Measurements from ENCODE around the gene NR5A2. TPM values are rescaled to one million over a fixed set of nuclear protein-coding genes. Genes with fewer than 3 reads are reported as not detected.
"Not testable (repeated sequence)": the region's sequence is repeated elsewhere in the genome, so short reads cannot be mapped to it uniquely, and the experiment has no call there.

Gene NR5A2
- total RNA-seq, 2 donors from 2014 or later, result 45.5 to 65.9 TPM

DNA sequence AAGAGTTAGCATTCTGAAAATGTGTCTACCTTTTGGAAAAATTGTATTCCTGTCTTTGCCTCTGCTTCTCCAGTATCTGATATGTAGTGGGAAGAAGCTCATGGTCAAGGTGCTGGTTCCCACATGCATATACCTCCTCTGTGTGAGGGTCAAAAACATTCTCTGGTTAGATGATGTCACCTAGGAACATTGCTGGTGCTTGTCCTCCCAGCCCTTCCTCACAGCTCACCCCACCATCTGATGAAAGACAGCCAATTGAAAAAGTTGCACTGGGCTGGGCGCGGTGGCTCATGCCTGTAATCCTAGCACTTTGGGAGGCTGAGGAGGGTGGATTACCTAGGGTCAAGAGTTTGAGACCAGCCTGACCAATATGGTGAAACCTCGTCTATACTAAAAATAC lies 154.4 kb downstream of the NR5A2 start:
- Histone ChIP-seq H3K9ac (ENCODE audit: low read depth in 2 of 2, low read length in 2 of 2) (no peak overlapping the region), H3K4me3 (no peak overlapping the region), H3K4me1 (no peaks in the 10 kb centered on the region), H3K9me3 (no peaks in the 10 kb centered on the region), H3K27me3 (no peaks in the 10 kb centered on the region), H3K36me3 (no peaks in the 10 kb centered on the region), H3K27ac (no peak overlapping the region)
- intact Hi-C loops (cut with DNase I), result no loop called here
- DNase-seq, result no peak
- TF ChIP-seq, protein P1, sequence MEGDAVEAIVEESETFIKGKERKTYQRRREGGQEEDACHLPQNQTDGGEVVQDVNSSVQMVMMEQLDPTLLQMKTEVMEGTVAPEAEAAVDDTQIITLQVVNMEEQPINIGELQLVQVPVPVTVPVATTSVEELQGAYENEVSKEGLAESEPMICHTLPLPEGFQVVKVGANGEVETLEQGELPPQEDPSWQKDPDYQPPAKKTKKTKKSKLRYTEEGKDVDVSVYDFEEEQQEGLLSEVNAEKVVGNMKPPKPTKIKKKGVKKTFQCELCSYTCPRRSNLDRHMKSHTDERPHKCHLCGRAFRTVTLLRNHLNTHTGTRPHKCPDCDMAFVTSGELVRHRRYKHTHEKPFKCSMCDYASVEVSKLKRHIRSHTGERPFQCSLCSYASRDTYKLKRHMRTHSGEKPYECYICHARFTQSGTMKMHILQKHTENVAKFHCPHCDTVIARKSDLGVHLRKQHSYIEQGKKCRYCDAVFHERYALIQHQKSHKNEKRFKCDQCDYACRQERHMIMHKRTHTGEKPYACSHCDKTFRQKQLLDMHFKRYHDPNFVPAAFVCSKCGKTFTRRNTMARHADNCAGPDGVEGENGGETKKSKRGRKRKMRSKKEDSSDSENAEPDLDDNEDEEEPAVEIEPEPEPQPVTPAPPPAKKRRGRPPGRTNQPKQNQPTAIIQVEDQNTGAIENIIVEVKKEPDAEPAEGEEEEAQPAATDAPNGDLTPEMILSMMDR (IDR thresholded peaks at IDR 0.05), result no peak

DNA sequence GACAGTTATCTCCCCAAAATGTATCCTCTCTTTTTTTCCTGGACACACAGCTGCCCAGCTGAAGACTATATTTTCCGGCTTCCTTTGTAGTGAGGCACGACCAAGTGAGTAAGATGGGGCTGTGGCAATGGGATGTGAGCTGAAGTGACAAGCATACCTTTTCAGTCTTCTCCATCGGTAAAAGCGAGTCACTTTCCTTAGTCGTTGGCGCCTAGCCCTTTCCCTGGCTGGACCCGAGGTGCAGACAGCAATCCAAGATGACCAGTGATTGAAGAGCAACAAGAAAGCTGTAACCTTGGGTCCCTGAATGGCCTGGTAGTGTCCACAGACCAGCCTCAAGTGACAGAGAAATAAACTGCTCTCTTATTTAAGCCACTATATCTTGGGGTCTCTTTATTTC lies 155.2 kb downstream of the NR5A2 start:
- Histone ChIP-seq H3K9me3 (no peaks in the 10 kb centered on the region), H3K27ac (no peak overlapping the region), H3K4me1 (no peaks in the 10 kb centered on the region), H3K9ac (ENCODE audit: low read depth in 2 of 2, low read length in 2 of 2) (no peak overlapping the region), H3K4me3 (no peak overlapping the region), H3K27me3 (no peaks in the 10 kb centered on the region), H3K36me3 (no peaks in the 10 kb centered on the region)
- TF ChIP-seq, protein P1 (IDR thresholded peaks at IDR 0.05), result no peak
- DNase-seq, result no peak
- intact Hi-C loops (cut with DNase I), result no loop called here

DNA sequence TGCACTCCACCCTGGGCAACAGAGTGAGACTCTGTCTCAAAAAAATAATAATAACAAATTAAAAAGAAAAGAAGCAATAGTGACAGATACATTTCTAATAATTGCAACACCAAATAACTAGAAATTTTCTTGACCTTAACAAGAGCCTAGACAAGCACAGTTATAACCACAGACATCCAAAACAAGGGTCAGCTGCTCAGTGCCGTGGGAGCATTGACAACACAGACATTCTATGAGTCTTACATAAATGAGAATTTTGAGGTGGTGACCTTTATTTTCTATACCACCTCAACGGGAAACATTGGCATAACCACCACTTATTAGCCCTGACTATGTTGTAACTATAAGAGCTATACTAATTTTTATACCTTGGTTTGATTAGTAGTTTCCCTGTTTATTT lies 156.1 kb downstream of the NR5A2 start:
- Histone ChIP-seq H3K9me3 (no peaks in the 10 kb centered on the region), H3K27ac (no peak overlapping the region), H3K27me3 (no peaks in the 10 kb centered on the region), H3K9ac (ENCODE audit: low read depth in 2 of 2, low read length in 2 of 2) (no peak overlapping the region), H3K36me3 (no peaks in the 10 kb centered on the region), H3K4me3 (no peak overlapping the region), H3K4me1 (no peaks in the 10 kb centered on the region)
- DNase-seq, result no peak
- intact Hi-C loops (cut with DNase I), result no loop called here
- TF ChIP-seq, protein P1 (IDR thresholded peaks at IDR 0.05), result no peak

DNA sequence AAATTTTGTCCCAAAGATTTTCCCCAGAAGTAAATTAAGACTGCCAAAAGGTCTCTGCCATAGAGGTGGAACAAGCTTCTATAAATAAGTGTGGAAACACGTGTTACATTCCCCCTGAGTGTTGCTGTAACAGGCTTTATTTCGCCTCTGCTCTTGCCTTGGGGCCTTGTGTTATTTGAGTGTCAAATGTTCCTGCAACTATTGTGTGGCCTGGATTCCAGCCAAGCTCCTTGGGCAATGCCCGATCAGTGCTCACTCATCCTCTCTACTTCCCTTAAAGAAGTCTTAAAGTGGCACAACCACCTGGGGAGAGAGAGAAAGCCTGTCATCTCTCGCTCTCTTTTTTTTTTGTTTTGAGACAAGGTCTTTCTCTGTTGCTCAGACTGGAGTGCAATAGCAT lies 156.7 kb downstream of the NR5A2 start:
- DNase-seq, result peak; percentile 75
- no peaks in the 10 kb centered on the region for H3K27me3 ChIP-seq
- TF ChIP-seq, protein P1 (IDR thresholded peaks at IDR 0.05), result no peak
- no peak overlapping the region for H3K9ac ChIP-seq (ENCODE audit: low read depth in 2 of 2, low read length in 2 of 2)
- no peak overlapping the region for H3K4me3 ChIP-seq
- no peaks in the 10 kb centered on the region for H3K36me3 ChIP-seq
- intact Hi-C loops (cut with DNase I), result no loop called here
- no peaks in the 10 kb centered on the region for H3K4me1 ChIP-seq
- no peaks in the 10 kb centered on the region for H3K9me3 ChIP-seq
- no peak overlapping the region for H3K27ac ChIP-seq

DNA sequence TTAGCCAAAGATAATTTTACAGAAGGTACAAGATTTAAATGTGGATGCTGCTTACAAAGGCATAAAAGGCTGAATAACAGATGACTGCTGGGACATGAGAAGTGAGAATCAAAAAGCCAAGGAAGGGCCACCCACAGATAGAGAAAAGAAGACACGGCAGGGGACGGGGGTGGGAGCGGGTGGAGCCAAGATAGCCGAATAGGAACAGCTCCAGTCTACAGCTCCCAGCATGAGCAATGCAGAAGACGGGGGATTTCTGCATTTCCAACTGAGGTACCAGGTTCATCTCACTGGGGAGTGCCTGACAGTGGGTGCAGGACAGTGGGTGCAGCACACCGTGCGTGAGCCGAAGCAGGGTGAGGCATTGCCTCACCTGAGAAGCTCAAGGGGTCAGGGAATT lies 157.7 kb downstream of the NR5A2 start:
- H3K4me1 ChIP-seq; H3K9ac ChIP-seq (ENCODE audit: low read depth in 2 of 2, low read length in 2 of 2); DNase-seq; H3K27me3 ChIP-seq; H3K27ac ChIP-seq; H3K4me3 ChIP-seq; H3K9me3 ChIP-seq; intact Hi-C loops (cut with DNase I); H3K36me3 ChIP-seq: not testable (repeated sequence)

DNA sequence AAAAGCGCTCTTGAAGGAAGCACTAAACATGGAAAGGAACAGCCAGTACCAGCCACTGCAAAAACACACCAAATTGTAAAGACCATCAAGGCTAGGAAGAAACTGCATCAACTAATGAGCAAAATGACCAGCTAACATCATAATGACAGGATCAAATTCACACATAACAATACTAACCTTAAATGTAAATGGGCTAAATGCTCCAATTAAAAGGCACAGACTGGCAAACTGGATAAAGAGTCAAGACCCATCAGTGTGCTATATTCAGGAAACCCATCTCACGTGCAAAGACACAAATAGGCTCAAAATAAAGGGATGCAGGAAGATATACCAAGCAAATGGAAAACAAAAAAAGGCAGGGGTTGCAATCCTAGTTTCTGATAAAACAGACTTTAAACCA lies 159.8 kb downstream of the NR5A2 start:
- intact Hi-C loops (cut with DNase I); H3K4me1 ChIP-seq; H3K27ac ChIP-seq; H3K9ac ChIP-seq (ENCODE audit: low read depth in 2 of 2, low read length in 2 of 2); H3K36me3 ChIP-seq; H3K27me3 ChIP-seq; DNase-seq; H3K4me3 ChIP-seq; H3K9me3 ChIP-seq: not testable (repeated sequence)

DNA sequence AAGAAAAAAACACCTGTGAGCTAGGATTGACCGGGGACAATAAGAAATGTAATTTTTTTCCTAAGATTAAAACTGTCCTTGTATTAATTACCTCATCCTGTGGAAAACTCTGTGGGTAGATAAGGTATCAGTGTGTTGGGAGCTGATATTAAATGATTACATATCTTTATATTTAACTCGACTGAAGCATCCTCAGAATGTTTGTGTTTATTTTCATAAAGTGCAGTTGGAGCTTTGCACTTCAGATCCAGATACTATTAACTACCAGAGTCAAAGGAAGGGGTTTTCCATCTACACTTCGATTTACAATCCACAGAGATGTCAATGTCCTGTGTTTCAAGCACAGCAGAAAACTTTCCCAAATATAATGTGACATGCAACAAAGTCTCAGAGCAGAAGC lies 164.5 kb downstream of the NR5A2 start:
- no peak overlapping the region for H3K27ac ChIP-seq
- no peak for DNase-seq
- no peaks in the 10 kb centered on the region for H3K9me3 ChIP-seq
- H3K9ac ChIP-seq (ENCODE audit: low read depth in 2 of 2, low read length in 2 of 2), result no peak overlapping the region
- TF ChIP-seq, protein P1 (IDR thresholded peaks at IDR 0.05), result no peak
- H3K4me3 ChIP-seq, result no peak overlapping the region
- no peaks in the 10 kb centered on the region for H3K36me3 ChIP-seq
- no peaks in the 10 kb centered on the region for H3K4me1 ChIP-seq
- no peaks in the 10 kb centered on the region for H3K27me3 ChIP-seq
- intact Hi-C loops (cut with DNase I), result no loop called here

Data from colonic mucosa (tissue), 4 donors.